ENCODE data around the gene C4BPA.

C4BPA gene

GRCh38 chr1:207191061-207191460 is 87.0 kb downstream of the C4BPA start:
- no peak overlapping the region for H3K27ac ChIP-seq (ENCODE audit: low read depth, low read length)
- H3K9me2 ChIP-seq (replicated peaks; ENCODE audit: insufficient read depth, low read length), result no peaks in the 10 kb centered on the region
- H4K20me1 ChIP-seq (ENCODE audit: low read depth, low read length), result no peaks in the 10 kb centered on the region
- no peak overlapping the region for H3K9ac ChIP-seq (ENCODE audit: low read length)
- H3K27me3 ChIP-seq (ENCODE audit: low read length), result no peaks in the 10 kb centered on the region
- no peaks in the 10 kb centered on the region for H3K9me3 ChIP-seq (ENCODE audit: insufficient read depth, low read length)
- no peak overlapping the region for H3K4me3 ChIP-seq (ENCODE audit: insufficient read depth, low read length, poor library complexity, severe bottlenecking)
- no peaks in the 10 kb centered on the region for H3K79me2 ChIP-seq (ENCODE audit: insufficient read depth, low read length)
- H3K36me3 ChIP-seq (ENCODE audit: low read length), result no peaks in the 10 kb centered on the region
- no peak overlapping the region for H2AFZ ChIP-seq (ENCODE audit: low read depth, low read length, severe bottlenecking)
- H3F3A ChIP-seq (ENCODE audit: insufficient read depth), result no peaks in the 10 kb centered on the region
- no peak for TF ChIP-seq EZH2phosphoT487 (conservative IDR thresholded peaks at IDR 0.05; ENCODE audit: low read length)
- TF ChIP-seq CTCF (IDR thresholded peaks at IDR 0.05; ENCODE audit: insufficient read depth, low read length, poor library complexity, severe bottlenecking), result no peak
- H3K4me2 ChIP-seq (ENCODE audit: low read depth, low read length, poor library complexity, severe bottlenecking), result no peak overlapping the region

GRCh38 chr1:207191776-207192175 is 87.7 kb downstream of the C4BPA start:
- Histone ChIP-seq H3K9me3 (ENCODE audit: insufficient read depth, low read length) (no peaks in the 10 kb centered on the region), H3K9ac (ENCODE audit: low read length) (no peak overlapping the region), H4K20me1 (ENCODE audit: low read depth, low read length) (no peaks in the 10 kb centered on the region), H3K9me2 (replicated peaks; ENCODE audit: insufficient read depth, low read length) (no peaks in the 10 kb centered on the region), H3F3A (ENCODE audit: insufficient read depth) (no peaks in the 10 kb centered on the region), H3K27ac (ENCODE audit: low read depth, low read length) (no peak overlapping the region), H3K27me3 (ENCODE audit: low read length) (no peaks in the 10 kb centered on the region), H3K4me3 (ENCODE audit: insufficient read depth, low read length, poor library complexity, severe bottlenecking) (no peak overlapping the region), H3K4me2 (ENCODE audit: low read depth, low read length, poor library complexity, severe bottlenecking) (no peak overlapping the region), H3K36me3 (ENCODE audit: low read length) (no peaks in the 10 kb centered on the region), H3K79me2 (ENCODE audit: insufficient read depth, low read length) (no peaks in the 10 kb centered on the region), H2AFZ (ENCODE audit: low read depth, low read length, severe bottlenecking) (no peak overlapping the region)
- TF ChIP-seq EZH2phosphoT487 (conservative IDR thresholded peaks at IDR 0.05; ENCODE audit: low read length) (no peak), CTCF (IDR thresholded peaks at IDR 0.05; ENCODE audit: insufficient read depth, low read length, poor library complexity, severe bottlenecking) (no peak)

GRCh38 chr1:207194197-207194596 is 90.2 kb downstream of the C4BPA start:
- no peak overlapping the region for H3K4me3 ChIP-seq (ENCODE audit: insufficient read depth, low read length, poor library complexity, severe bottlenecking)
- no peaks in the 10 kb centered on the region for H3K27me3 ChIP-seq (ENCODE audit: low read length)
- H2AFZ ChIP-seq (ENCODE audit: low read depth, low read length, severe bottlenecking), result no peak overlapping the region
- H3K4me2 ChIP-seq (ENCODE audit: low read depth, low read length, poor library complexity, severe bottlenecking), result no peak overlapping the region
- no peak overlapping the region for H3K27ac ChIP-seq (ENCODE audit: low read depth, low read length)
- H3F3A ChIP-seq (ENCODE audit: insufficient read depth), result no peaks in the 10 kb centered on the region
- no peaks in the 10 kb centered on the region for H3K36me3 ChIP-seq (ENCODE audit: low read length)
- TF ChIP-seq EZH2phosphoT487 (conservative IDR thresholded peaks at IDR 0.05; ENCODE audit: low read length) (no peak), CTCF (IDR thresholded peaks at IDR 0.05; ENCODE audit: insufficient read depth, low read length, poor library complexity, severe bottlenecking) (no peak)
- no peaks in the 10 kb centered on the region for H3K79me2 ChIP-seq (ENCODE audit: insufficient read depth, low read length)
- no peak overlapping the region for H3K9ac ChIP-seq (ENCODE audit: low read length)
- H4K20me1 ChIP-seq (ENCODE audit: low read depth, low read length), result no peaks in the 10 kb centered on the region
- H3K9me3 ChIP-seq (ENCODE audit: insufficient read depth, low read length), result no peaks in the 10 kb centered on the region
- H3K9me2 ChIP-seq (replicated peaks; ENCODE audit: insufficient read depth, low read length), result no peaks in the 10 kb centered on the region
